Epithelial cell of proximal tubule (primary cell): ENCODE results near the gene ERI3. TPM values are rescaled to one million over a fixed set of nuclear protein-coding genes. Genes with fewer than 3 reads are reported as not detected.

ENCODE experiments used
- DNase-seq: peaks from one replicate; pipeline ENCODE4 v3.0.0-alpha.2; 2011; ENCODE audit warnings: low read depth
- H3K4me3 ChIP-seq: 2 replicates; pipeline ENCODE4 v1.5.1; 2011; ENCODE audit warnings: low read depth, mild to moderate bottlenecking, low read length
- total RNA-seq: library from RNA; depleted of rRNA; stranded (reverse); fragments of >200 nt; gene quantifications from 2 replicates; pipeline ENCODE4 v1.2.3, GENCODE V29; 2015
- TF ChIP-seq, protein P1 (sequence below): conservative IDR thresholded peaks from 2 replicates; pipeline ENCODE4 v1.5.1; 2012; ENCODE audit warnings: low read depth, mild to moderate bottlenecking, low read length

The ERI3 gene
- total RNA-seq, 1 donor from 2014 or later = 51.7 TPM

DNA sequence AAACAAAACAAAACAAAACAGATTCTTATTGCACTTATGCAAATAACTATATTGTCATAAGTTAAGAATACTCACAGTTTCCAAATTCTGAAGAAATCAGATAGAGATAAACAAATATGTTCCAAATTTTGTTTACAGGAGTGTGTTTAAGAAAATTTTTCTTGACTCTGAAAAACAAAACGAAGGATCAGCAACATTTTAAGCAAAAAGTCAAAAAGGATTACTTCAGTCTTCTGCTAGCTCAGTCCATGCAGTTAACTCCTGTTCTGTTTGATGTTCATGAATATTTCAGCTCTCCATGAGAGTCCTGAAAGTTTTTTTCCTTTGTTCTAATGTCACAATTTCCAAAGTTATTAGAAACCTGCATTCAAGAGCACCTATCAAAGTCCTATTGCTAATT, 180.4 kb downstream of the ERI3 start:
- no peak overlapping the region for H3K4me3 ChIP-seq
- no peak for DNase-seq
- TF ChIP-seq, protein P1, sequence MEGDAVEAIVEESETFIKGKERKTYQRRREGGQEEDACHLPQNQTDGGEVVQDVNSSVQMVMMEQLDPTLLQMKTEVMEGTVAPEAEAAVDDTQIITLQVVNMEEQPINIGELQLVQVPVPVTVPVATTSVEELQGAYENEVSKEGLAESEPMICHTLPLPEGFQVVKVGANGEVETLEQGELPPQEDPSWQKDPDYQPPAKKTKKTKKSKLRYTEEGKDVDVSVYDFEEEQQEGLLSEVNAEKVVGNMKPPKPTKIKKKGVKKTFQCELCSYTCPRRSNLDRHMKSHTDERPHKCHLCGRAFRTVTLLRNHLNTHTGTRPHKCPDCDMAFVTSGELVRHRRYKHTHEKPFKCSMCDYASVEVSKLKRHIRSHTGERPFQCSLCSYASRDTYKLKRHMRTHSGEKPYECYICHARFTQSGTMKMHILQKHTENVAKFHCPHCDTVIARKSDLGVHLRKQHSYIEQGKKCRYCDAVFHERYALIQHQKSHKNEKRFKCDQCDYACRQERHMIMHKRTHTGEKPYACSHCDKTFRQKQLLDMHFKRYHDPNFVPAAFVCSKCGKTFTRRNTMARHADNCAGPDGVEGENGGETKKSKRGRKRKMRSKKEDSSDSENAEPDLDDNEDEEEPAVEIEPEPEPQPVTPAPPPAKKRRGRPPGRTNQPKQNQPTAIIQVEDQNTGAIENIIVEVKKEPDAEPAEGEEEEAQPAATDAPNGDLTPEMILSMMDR = no peak

Other genes with a start within 250 kb of the ERI3 start
- not detected in 2 replicates for gene KLF17, start 236.4 kb downstream of the ERI3 start, total RNA-seq
- gene KLF18, start 213.6 kb downstream of the ERI3 start, total RNA-seq = not detected in 2 replicates
- gene DMAP1, start 141.8 kb downstream of the ERI3 start, total RNA-seq = 39.3 and 49.4 TPM in 2 replicates
- 124 and 152 TPM in 2 replicates for gene RNF220, start 50.0 kb upstream of the ERI3 start, total RNA-seq